Measurements from ENCODE around the gene WASL.
"Not testable (repeated sequence)": the region's sequence is repeated elsewhere in the genome, so short reads cannot be mapped to it uniquely, and the experiment has no call there.

The WASL gene

DNA sequence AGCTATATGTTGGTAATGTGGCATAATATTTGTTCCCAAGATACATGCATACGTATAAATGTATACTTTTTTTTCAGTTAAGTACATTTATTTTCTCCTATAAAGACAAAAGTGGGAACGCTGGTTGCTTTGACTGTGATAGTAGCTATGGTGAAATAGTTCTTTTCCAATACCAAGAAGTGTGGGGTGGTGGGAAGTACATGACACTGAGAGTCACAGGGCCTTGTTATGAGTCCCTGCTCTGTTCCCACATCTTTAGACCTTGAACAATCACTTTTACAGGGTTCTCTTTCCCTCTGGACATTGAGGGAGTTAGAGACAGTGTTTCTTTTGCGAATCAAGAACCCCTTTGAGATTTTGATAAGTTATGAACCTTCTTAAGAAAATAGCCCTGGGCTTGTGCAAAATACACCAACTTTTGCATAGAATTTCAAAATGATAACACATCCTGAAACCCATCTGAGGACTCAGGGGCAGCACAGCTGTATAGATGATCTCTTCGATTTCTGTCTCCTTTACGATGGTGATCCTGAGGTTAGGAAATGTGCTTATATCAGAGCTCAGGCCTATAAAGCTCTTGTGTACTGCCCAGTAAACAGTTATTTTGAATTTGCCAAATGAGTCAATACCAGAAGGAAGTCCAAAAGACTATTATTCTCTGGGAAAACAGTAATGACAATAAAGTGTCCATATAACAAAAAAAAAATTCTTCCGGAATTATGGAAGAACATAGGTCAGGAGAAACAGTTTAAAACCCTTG is 92.1 kb downstream of the WASL start:
- no peak for DNase-seq

DNA sequence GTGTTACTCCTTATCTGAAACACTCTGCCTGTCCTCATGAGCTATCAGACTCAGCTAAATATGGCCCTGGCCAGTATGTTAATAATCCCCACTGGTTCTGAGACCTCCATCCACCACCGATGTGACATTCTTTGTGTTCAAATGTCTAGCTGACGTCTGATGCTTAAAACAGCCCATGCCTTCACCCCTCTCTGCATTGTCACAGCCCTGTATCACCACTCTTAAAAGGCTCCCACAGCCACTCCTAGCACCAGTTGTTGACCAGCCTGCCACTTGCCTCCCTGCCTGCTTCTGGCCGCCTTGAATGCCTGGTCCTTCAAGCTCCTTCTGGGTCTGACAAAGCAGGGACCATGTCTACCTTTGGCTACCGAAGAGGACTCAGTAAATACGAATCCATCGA is 93.2 kb downstream of the WASL start, which contains the start of gene LMOD2:
TSS of gene LMOD2 (plus strand) at position 253 of the 400 bp plus-strand sequence. CDS start at position 351, 98 bp downstream.
- DNase-seq, result no peak

DNA sequence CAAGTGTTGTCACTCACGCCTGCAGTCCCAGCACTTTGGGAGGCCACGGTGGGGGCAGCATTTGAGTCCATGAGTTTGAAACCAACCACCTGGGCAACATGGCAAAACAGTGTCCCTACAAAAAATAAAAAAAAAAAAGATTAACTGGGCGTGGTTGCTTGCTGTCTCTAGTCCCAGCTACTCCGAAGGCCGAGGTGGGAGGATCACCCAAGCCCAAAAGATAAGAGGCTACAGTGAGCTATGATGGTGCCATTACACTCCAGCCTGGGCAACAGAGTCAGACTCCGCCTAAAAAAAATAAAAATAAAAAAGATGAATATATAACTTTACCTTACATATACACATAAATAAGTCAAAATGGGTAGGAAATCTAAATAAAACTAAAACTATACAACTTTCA is 95.6 kb downstream of the WASL start:
- no peak for DNase-seq

DNA sequence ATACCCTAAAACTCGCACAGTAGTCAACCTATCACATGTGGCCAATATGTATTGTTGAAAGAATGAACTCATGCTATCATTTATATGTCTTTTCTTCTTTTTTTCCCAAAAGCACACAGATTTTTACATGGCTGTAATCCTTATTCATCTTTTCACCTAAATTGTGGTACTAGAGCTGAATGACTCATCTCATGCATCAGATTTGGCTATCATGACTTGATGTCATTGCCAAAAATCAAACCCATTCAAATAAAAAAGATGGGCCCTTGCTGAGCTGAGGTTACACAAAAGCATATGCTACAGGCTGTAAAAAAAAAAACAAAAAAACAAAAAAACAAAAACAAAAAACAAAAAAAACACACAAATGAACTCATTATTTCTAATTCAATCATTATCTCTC is 96.4 kb downstream of the WASL start:
- no peak for DNase-seq

DNA sequence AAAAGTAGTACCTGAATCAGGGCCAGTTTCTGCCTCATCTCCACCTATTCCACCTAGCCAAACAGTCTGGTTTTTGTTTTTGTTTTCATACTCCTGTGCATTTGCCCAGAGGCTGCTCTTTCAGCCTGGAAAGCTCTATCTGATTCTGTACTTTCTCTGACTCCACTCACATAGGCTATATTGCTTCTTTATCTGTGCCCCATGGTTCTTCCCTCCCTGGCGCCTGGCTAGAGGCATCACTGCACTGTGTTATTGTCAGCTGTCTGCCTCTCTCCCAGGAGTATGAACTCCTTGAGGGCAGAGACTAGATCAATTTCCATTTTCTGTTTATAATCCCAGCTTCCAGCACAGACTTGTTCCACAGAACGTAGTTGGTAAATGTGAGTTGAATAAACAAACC is 98.2 kb downstream of the WASL start:
- DNase-seq, result no peak

DNA sequence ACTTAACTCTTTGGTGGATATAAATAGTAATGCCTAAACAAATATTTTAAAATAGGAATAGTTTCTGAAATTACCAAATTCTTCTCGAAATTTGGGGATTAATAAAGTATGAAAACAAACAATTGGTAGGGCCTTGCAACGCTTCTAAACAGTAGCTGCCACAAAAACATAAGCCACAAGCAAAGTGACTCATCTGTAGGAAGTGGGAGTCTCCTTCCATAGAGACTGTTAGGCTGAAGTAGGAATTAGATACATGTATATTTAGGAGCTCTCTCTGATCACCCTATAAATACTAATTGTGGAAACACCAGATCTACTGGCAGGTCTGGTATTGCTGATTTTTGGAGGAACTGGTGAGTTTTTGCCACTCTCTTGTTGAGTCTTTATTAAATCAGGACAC is 98.8 kb downstream of the WASL start:
- DNase-seq, result no peak

DNA sequence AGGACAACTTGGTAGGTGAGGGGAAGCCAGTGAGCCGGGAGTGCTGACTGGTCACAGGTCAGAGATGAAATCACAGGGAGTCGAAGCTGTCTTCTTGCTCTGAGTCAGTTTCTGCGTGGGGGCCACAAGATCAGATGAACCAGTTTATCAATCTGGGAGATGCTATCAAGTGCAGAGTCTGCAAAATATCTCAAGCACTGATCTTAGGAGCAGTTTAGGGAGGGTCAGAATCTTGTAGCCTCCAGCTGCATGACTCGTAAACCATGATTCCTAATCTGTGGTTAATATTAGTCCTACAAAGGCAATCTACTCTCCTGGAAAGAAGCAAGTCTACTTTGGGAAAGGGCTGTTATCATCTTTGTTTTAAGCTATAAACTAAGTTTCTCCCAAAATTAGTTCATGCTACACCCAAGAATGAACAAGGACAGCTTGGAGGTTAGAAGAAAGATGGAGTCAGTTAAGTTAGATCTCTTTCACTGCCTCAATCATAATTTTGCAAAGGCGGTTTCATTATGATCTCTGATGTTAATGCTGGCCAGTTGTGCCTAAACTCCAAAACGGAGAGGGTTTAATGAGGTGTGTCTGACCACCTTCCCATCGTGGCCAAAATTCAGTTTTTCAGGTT is 101.6 kb downstream of the WASL start:
- no peak for DNase-seq

DNA sequence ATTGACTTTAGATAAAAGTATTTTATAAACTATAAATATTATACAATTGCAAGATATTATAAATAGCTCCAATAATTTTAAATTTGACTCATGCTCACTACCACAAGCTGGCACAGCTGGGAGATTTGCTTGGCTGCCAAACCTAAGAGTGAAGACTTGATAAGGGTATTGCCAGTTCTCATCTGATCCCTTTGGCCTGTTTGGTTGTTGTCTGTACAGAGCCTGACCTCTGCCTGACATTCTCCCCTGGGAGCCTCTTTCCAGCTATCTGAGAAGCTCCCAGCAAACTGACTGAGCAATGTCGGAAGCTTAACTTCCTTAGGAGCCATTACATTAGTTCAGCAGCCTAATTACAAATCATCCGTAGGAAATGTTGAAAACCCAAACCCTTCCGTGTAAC is 103.3 kb downstream of the WASL start:
- DNase-seq, result no peak

DNA sequence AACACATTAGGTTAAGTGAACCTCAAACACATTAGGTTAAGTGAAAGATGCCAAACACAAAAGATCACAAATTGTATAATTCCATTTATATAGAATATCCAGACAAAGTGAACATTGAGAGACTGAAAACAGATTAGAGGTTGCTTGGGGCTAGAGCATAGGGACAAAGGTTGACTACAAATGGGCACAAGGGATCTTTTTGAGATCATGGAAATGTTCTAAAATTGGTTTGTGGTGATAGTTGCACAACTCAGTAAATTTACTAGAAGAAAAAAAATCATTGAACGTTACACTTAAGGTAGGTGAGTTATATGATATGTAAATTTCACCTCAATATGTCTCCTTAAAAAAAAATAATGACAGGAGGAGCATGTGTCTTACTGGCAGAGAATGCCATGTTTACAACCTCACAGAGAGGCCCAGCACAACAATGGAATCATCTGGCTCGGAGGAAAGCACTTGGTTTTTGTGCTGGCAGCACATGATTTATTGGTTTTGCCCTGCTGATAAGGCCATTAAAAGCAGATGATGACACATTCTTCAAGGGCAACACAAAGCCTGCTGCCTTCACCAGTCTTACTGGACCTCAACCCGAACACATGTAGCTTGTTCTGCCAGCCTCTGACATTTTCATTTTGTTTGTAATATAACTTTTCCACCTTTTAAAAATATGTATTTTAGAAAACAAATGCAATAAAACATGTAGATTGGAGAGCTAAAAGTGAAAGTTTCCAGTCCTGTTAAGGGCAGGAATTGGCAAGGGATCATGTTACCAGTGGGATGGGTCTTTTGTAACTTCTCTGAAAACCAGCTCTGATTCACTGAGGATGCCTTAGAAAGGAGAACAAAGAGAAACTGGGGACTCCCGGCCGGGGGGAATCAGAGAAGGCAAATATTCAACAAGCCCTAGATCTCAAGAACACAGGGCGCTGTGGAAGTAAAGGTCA is 105.0 kb downstream of the WASL start:
- DNase-seq, result peak; percentile 50

DNA sequence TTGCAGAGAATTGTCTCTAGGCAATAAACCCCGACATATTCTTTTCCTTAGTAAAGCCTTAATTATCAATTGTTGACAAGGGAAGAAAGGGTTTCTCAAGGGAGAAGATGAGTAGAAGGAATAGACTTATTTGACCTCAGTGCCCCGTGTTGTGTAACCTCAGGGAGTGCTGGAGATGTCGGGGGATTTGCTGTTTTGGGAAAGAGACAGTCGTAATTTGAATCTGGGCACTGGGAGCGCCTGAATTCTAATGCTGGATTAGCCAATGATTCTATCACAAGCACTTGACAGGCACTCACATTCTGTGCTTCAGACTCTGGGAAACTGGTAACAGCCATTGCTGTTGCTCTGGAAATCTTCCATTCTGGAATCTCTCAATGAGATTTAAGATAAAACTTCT is 106.9 kb downstream of the WASL start:
- DNase-seq, result no peak

DNA sequence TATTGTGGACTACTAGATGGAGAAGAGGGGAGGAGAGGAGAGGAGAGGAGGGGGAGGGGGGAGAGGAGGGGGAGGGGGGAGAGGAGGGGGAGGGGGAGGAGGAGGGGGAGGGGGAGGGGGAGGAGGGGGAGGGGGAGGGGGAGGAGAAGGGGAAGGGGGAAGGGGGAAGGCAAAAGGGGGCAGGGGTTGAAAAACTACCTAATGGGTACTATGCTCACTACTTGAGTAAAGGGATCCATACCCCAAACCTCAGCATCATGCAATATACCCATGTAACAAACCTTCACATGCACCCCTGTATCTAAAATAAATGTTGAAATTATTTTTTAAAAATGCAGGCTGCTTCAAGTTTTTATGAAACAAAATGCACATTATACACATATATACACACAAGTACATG is 108.2 kb downstream of the WASL start:
- DNase-seq, result no peak

DNA sequence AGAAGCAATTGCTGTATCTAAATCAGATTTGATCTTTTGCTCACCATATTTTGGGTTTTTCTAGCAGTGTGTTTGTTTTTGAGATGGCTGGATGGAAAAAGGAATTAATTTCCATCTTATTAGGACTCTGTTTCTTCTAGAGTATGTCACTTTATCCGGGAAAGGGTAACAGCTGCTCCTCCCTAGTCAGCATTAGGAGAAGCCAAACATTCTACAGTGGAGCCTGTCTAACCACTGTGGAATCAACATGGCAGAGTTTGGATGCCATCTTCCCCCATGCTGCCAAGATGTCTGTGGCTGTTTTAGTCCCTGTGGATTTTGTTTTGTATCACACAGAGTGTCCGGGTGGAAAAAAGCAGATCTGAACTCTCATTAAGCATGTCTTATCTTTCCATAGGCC is 109.2 kb downstream of the WASL start:
- DNase-seq, result no peak

DNA sequence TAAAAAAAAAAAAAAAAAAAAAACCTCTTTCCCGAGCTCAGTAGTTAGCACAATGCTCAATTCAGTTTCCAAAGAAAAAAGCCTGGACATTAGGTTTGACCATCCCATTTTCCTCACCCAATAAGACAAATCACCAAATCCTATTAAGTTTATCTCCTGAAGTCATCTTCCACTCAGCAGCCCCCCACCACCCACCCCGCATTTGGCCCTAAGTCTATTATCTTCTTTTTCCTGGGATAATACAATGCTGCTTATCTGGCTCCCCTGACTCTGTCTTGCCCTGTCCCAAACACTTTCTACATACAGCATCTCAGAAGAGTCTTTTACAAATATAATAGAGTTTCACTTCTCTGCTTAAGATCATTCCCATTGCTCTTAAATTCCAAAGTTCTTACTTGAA is 110.9 kb downstream of the WASL start:
- no peak for DNase-seq

DNA sequence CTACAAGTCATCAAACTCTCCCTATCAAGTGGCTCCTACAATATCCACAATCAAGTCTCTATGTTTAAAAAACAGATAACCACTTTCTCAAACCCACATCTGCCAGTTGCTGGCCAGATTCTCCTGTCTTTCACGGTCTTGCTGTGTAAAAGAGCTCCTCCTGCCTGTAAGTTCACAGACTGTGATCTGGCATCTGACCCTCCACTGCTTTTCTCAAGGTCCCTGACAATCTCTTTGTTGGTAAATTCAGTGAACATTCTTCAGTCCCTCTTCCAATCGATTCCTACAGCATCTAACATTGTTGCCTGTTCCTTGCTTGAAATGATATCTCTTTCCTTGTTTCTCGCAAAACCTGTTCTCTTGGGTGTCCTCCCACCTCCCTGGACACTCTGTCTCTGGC is 111.6 kb downstream of the WASL start:
- no peak for DNase-seq

DNA sequence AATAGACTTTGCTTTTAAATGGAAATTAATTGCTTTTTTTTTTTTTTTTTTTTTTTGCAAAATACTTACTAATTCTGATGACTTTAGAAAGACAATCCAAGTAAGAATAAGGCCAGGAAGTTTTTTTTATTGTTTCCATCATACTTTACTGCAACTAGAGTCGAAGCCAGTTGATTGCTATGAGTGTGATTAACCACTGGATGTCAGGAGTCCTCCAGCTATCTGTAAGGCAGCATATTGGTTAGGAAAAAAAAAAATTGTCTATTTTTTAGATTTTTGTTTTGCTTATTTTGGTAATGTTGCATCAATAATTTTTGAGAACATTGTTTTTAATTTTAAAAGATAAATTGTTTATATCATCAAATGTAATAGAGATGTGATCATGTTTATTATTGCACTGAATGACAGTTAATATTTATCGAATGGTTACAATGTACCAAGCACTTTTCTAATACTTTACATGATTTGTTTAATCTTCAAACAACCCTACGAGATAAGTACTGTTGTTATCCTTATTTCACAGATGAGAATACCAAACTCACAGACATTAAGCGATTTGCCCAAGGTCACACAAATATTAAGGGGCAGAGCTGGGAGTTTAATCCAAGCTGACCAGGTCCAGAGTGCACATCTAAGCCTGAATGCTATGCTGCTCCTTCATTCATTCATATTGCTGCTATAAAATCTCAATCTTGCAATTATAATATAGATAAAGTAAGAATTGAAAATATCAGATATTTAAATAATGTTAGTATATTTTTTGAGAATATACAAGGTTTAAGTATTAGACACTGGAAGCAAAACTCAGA is 113.0 kb downstream of the WASL start:
- peak; percentile 20 for DNase-seq

DNA sequence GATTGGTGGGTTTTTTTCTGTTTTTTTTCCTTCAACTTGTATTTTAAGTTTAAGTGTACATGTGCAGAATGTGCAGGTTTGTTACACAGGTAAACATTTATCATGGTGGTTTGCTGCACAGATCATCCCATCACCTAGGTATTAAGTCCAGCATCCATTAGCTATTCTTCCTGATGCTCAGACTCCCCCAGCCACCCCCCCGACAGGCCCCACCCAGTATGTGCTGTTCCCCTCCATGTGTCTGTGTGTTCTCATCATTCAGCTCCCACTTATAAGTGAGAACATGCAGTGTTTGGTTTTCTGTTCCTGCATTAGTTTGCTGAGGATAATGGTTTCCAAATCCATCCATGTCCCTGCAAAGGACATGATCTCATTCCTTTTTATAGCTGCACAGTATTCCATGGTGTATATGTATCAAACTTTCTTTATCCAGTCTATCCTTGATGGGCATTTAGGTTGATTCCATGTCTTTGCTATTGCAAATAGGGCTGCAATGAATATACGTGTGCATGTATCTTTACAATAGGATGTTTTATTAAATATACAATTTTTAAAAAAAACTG is 114.7 kb downstream of the WASL start:
- not testable (repeated sequence) for DNase-seq

DNA sequence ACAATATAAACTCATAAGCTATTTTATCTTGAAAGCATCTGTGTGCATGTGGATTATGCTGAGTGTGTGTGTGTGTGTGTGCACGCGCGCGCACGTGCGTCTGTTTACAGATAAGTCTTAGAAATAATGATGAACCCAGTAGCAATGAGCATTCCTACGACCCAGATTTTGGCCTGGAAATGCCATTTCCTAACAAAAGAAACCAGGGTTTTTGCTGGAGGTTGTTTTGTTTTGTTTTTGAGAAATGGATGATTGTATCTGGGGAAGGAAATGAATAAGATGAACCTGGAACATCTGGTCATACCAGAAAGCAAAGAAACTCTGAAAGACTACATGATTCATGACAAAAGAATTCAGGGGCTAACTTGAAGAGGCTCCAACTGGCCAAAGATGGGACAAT is 115.2 kb downstream of the WASL start:
- DNase-seq, result peak; percentile 40

DNA sequence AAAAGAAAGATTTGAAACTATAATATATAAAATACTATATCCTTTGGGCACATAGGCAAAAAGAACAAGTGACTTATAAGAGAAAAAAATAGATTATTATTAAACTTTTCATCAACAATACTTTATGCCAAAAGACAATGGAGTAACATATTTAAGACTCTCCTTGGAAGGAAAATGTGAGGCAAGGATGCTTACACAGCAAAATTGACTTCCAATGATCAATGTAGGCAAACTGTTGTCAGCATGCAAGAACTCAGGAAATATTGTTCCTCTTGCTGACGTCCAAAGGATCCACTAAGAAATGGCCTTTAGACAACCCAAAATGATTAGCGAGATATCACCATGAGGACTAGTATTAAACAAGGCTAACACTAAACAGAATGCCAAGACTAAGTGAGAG is 116.0 kb downstream of the WASL start:
- DNase-seq, result no peak

All from fibroblast of skin of scalp (primary cell).